CMK (cell line): Measurements from ENCODE around the gene OLFML1.

Experiments
- DNase-seq: peaks from one replicate; pipeline ENCODE4 v3.0.0-alpha.2; 2010; ENCODE audit warnings: low read depth

The OLFML1 gene

GRCh38 chr11:7485186-7486097 is at the start of gene OLFML1:
TSS of gene OLFML1 (plus strand) at chr11:7485506. CDS start at chr11:7485876, 370 bp downstream.
- no peak for DNase-seq

- no peak for DNase-seq
Measured at GRCh38 chr11:7436146-7436545, 49.2 kb upstream of the OLFML1 start.

DNA sequence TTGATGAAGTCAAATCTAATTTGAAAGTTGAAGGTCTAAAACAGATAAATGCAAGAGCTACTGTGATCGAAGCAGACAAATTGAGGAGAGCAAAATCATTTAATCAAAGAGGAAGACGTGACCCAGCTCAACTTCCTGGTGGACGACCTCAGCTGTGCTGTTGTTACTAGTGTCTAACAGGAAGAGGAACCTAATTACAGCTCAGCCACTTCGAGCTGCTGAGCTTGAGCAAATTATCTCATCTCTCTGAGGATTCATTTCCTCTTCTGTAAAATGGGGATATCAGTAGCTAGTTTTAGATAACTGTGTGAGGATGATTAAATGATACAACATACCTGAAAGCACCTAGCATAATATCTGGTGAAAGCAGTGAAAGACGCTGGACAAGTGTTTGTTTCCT is 48.6 kb upstream of the OLFML1 start:
- peak; percentile 8 for DNase-seq

GRCh38 chr11:7437696-7438095 is 47.6 kb upstream of the OLFML1 start:
- DNase-seq, result no peak

DNA sequence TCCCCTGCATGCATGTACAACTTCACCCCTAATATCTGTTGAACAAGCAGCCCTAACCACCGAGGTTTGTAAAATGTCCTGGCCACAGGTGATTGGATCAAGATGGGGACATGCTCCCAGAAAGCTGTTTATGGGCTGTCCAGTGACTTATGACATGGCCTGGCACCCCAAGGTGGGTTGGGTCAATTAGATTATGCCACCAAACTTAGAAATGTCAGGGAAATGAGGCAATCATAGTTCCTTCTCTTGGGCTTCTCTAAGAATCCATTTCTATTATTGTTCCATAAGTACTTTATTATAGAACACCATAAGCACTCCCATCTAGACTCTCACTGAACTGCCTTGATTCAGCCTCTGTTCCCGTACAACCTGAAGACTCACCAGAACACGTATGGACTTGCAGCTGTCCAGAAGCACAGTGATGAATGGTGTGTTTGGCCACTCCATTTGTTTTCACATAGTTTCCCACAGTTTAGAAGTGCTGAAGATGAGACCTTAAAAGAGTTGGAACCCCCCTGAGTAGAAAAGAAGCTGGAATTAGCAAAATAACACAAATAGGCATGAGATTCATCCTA is 45.5 kb upstream of the OLFML1 start:
- no peak for DNase-seq

DNA sequence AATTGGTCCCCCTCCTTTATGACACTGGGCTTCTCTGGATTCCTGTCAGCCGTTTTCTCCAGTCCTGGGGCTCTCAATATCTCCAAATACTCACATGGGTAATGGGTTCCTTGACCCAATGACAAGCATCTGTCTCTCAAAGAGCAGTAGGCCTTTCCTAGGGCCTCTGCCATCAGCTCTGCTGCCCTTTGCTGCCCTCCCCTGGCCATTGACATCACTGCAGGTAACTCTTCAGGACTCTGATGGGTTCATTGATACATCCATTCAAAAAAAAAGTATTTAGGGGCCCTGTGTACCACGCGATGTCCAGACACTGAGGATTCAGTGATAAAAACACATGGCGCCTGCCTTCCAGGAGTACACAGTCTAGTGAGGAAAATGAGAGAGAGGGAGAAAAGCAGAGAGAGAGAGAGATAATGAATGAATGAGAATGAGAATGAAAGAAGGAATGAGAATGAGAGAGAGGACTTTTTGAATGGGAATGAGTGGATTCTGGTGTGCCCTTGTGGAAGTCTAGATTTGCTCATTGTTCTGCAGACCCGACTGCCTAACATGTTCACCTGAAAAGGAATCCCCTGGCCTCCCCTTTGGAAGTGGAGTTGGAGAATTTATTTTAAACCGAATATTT is 42.6 kb upstream of the OLFML1 start:
- peak; percentile 25 for DNase-seq

DNA sequence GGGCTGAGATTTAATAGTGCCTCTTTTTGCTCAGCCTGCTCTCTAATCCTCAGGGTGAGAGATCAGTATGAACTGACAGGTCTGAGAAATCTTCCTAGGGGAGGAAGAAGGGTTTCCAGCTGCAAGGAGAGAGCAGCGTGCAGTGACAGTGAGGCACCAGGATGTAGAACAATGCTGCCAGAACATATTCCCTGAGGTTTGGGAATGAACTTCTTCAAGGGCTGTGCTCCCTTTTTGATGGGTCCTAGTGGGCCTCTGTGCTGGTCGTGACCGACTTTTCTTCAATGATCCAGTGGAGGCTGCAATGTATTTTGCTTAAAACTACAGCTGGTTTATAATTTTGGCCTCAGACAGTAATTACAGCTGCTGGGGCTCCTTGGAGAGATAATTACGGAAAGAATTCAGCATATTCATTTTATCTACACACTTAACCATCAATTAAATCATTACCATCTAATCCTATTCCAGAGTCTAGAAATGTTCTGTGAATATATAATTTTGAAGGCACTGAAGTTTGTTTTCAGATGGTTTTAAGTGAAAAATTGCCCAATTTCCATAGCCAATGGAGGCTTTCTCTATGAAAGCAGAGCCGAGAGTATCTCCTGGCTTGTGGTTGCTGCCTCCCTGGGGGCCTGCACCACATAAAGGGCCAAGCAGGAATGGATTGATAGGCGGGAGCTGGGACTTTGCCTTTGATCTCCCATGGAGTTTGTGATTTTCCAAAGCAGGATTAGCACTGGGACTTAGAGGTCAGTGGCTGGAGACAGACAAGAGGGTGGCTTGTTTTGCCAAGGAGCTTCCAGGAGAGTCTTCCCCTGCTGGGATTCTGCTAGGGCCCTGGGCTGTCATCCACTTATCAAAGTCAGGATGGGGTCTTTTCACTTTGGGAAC is 41.0 kb upstream of the OLFML1 start:
- DNase-seq, result no peak

GRCh38 chr11:7445564-7445963 is 39.7 kb upstream of the OLFML1 start:
- no peak for DNase-seq

- no peak for DNase-seq
Measured at GRCh38 chr11:7448201-7448600, 37.1 kb upstream of the OLFML1 start.

DNA sequence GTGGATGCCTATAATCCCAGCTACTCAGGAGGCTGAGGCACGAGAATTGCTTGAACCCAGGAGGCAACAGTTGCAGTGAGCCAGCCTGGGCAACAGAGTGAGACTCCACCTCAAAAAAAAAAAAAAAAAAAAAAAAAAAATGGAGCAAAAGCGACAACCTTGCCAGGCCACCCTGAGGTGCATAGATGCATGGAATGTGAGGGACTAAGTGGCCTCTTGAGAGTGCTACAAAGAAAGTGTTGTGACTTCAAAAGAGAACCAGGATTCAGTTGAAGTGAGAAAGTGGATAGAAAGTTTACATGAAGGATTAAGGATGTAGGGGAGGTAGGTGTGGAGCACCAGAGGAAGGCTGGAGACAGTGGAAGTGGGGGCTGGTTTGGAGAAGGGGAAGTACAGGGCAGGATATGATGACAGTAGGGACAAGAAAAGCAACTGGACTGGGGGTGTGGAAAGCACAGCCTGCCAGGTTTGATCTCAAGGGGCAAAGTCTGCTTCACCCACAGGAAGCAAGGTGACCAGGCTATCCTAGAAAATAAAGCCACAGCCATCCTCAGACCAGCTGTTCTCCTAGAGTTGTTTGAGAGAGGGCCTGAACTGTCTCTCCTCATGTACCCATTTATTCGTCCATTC is 36.0 kb upstream of the OLFML1 start:
- DNase-seq, result no peak

DNA sequence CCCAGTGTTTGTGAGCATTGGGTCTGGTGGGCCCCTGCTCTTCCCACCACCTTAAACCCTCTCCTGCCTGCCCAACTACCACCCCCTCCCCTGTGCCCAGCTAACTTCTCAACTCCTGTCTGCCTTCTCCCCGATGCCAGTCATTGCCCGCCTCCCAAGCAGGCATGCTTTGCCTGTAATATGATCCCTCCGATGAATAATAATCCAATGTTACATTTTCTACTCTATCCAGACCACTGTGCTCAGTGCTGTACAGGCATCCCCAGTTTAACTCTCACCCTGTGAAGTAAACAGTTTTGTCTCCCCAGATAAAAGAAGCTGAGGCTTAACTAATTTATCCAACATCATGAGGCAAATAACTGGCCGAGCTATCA is 35.5 kb upstream of the OLFML1 start:
- no peak for DNase-seq

DNA sequence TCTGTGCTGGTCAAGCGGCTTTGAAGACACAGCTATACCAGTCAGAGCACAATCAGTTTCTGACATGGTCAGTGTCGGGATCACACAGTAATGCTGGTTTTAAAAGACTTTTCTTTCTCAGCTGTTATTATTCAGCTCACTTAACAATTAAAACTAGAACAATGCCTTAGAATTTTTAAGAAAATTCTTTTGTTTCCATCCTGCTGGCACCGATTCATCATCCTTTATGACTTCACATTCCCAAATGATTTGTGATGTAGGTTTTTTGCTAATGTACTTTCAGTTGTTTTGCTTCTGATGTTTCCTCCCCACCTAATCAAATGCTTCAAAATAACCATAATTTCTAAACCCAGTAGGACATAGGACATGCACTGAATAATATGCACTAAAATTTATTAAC is 34.5 kb upstream of the OLFML1 start:
- no peak for DNase-seq

DNA sequence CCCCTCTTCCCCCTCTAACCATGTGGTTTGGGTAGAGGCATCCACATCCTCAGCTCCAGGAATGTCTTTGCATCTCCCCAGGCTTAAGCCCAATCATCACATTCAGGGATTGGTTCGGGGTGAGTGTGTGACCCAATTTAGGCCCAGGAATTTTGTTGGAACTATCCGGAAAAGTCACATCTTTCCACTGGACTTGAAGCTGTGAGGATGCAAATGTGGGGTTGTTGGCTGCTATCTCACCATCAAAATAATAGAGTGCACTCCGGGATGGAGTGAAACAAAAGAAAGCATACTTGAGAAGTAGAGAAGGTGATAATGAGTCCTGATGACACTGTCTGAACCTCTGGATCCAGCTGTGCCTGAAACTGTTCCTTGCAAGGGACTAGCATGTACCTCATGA is 33.8 kb upstream of the OLFML1 start:
- DNase-seq, result no peak

GRCh38 chr11:7451952-7452494 is 33.3 kb upstream of the OLFML1 start:
- DNase-seq, result no peak

DNA sequence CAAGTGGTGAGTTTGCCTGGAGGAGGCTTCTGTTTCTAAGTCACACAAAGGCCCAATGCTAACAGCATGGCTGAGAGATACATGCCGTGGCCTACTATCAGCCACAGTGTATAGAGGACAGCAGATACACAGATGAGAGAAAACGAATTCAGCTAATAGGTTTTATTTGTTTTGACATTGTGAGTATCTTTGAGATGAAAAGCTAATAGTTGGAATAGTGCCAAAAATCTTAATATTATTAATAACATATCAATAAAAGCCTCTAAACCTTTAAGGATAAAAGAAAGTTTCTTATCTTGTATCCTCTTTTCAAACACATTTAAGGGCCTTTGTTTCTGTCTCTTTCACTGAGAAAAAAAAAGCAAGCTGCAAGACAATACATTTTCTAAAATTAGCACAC is 30.5 kb upstream of the OLFML1 start:
- no peak for DNase-seq

DNA sequence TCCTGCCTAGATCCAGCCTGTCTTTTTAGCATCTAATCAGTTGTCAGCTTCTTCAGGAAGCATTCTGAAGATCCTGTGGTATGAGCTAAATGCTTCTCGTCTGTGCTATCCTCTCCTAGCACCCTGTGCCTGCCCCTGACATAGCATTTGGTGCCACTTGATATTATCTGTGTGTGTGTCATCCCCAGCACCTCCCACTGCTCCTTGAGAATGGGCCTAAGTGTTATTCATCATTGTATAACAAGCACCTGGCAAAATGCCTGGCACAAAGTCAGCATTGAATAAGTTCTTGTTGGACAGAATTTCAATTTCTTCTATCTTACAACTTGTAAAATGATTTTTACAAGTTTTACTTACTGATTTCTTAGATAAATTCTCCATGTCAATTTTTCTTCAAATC is 28.1 kb upstream of the OLFML1 start:
- no peak for DNase-seq

DNA sequence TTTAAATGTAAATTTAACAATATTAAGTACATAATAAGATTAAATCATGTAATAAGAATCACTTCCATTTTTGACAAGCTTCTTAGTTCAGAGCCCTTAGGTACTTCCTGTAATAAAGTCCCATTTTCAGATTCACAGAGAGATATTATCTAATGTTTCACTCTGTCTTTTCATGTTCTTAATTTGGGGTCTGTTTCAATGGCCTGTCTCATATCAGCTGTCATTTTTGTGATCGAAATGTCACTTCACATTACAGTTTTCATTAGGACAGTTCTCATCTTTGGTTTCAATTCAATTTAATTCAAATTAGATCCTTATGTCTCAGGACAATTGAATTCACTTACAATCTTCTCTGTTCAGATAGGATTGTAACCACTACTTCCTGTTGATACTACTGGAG is 22.6 kb upstream of the OLFML1 start:
- no peak for DNase-seq

- DNase-seq, result no peak
Measured at GRCh38 chr11:7467652-7468051, 17.7 kb upstream of the OLFML1 start.

DNA sequence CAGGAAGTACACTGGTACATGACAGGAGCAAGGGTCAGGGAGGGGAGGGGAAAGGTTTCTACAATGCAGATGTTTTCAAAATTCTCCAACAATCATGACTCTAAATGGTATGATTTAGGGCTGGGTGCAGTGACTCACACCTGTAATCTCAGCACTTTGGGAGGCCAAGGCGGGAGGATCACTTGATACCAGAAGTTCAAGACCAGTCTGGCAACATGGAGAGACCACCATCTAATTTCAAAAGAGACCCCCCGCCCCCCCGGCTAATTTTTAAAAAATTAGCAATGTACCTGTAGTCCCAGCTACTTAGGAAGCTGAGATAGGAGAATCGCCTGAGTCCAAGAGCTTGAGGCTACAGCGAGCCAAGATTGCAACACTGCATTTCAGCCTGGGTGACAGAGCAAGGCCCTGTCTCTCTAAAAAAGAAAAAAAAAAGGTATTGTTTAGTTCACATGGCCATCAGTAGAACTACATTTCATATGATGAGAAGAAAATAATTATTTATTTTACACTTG is 15.9 kb upstream of the OLFML1 start:
- no peak for DNase-seq

- DNase-seq, result no peak
Measured at GRCh38 chr11:7471071-7471470, 14.2 kb upstream of the OLFML1 start.

DNA sequence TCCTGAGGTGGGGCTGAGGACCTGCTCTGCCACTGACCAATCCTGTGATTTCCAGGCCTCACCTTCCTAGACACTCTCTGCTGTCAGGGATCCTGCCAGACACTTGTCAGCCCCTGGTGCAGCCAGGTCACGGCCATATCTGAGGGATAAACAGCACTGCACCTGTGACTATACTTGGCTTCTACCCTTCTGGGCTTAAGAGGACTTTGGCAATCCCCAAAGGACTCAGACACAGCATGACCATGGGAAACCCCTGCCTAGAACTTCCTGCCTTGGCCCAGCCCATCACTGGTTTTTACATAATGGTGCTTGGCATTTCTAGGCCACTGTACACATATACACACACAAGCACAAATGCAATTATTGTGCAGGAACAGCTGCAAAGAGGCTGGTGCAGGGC is 11.6 kb upstream of the OLFML1 start:
- no peak for DNase-seq
